Hepatic stellate cell (primary cell): ENCODE results near the gene UBR4.
"Not testable (repeated sequence)": the region's sequence is repeated elsewhere in the genome, so short reads cannot be mapped to it uniquely, and the experiment has no call there.

Experiments
- DNase-seq: peaks from one replicate; pipeline ENCODE4 v3.0.0; 2011; ENCODE audit warnings: low spot score

Gene UBR4

DNA sequence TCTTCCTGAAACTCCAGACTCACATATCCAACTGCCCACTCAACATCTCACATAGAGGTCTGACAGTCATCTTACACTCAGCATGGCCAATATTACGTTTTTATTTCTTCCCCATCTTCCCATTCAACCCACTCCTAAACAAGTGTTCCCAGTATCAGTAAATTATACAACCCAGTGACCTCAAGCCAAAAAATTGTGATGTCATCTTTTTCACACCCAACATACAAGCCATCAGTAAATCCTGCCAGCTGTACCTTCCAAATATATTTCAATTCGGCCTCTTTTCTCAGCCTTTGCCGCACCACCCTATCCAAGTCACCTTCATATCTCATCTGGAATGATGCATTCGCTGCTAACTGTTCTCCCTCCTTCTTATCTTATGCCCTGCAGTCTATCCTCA is 19.6 kb downstream of the UBR4 start:
- no peak for DNase-seq

GRCh38 chr1:19189270-19189669 is 20.8 kb downstream of the UBR4 start:
- DNase-seq: no peak

DNA sequence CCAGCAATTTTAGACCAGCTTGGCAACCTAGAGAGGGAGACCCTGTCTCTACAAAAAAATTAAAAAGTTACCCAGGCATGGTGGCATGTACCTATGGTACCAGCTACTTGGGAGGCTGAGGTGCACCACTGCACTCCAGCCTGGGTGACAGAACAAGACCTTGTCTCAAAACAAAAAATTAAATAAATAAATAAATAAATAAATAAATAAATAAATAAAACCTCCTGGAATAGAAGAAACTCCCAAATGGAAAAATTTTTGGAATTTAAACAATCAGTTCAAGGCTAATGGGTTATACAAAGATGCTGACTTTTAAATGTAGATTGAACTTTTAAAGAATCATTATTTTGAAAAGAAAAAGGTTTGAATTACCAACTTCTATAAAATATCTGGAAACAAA is 22.2 kb downstream of the UBR4 start:
- DNase-seq: no peak

GRCh38 chr1:19186001-19186400 is 24.1 kb downstream of the UBR4 start:
- no peak for DNase-seq

- no peak for DNase-seq
These were observed 27.8 kb downstream of the UBR4 start for GRCh38 chr1:19182223-19182622.

- DNase-seq: not testable (repeated sequence)
These were observed 29.8 kb downstream of the UBR4 start for GRCh38 chr1:19180265-19180657.

DNA sequence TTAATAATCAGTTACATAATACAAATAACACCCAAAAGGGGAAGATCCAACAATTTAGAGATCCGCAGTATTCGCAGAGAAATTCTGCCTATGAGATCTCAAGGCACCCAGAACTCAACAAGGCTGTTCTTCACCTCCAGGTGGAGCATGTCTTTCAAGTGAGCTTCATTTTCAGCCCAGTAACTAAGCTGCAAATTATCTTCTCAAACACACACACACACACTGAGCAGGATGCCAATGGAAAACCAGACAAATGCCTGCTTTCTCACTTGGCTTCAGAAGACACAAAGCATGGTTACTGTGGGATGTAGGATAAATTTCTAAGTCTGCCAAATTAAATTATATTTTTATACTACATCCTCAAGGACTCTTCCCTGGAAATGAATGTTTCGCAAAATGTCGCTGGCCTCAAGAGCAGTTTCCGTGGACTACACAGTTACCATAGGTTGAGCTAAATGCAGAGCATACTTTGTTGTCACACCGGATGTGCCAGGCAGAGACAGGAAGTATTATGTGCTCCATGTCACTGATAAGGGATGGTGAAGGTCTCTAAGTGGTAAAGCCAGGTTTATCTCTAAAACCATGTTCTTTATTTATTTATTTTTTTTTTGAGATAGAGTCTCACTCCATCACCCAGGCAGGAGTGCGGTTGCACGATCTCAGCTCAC is 30.3 kb downstream of the UBR4 start:
- no peak for DNase-seq

GRCh38 chr1:19178734-19179398 is 31.2 kb downstream of the UBR4 start:
- no peak for DNase-seq

DNA sequence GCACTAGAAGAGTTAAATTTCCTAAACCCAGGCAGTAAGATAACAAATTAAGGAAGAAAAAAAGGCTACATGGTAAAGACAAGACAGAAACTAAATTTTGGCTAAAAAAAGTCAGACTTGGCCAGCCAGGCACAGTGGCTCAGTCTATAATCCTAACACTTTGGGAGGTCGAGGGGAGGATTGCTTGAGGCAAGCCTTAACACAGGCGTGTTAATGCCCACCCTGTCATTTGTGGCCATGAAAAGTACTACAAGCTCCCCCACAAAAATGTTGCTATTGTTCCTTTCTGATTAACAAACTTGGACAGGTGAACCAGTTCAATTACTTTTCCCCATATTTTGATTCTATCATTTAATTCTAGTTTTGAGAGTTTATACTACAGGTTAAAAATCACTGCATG is 32.3 kb downstream of the UBR4 start:
- DNase-seq: no peak

DNA sequence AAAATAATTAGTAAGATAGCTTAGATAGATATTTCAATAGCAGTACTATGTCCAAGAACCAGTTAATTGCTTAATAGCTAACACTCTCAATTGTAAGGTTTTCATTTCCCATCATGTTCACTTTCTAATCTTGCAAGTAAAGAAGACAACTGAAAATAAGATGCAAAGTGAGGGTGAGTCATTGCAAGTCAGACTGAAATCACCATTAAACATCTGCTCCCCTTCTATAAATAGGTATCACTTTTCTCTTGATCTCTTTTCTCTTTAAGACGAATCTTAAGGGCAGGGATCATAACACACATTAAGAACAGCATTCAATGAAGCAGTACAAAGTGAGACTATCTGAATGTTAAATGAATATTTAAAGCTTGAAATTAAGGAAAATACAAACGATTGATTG is 40.4 kb downstream of the UBR4 start:
- DNase-seq: no peak

GRCh38 chr1:19167140-19167539 is 42.9 kb downstream of the UBR4 start:
- no peak for DNase-seq

GRCh38 chr1:19166066-19166465 is 44.0 kb downstream of the UBR4 start:
- DNase-seq: no peak

GRCh38 chr1:19165501-19165900 is 44.6 kb downstream of the UBR4 start:
- DNase-seq: no peak

GRCh38 chr1:19164274-19165015 is 45.6 kb downstream of the UBR4 start:
- no peak for DNase-seq

- peak; percentile 51 for DNase-seq
These were observed 46.8 kb downstream of the UBR4 start for GRCh38 chr1:19163261-19163660.

DNA sequence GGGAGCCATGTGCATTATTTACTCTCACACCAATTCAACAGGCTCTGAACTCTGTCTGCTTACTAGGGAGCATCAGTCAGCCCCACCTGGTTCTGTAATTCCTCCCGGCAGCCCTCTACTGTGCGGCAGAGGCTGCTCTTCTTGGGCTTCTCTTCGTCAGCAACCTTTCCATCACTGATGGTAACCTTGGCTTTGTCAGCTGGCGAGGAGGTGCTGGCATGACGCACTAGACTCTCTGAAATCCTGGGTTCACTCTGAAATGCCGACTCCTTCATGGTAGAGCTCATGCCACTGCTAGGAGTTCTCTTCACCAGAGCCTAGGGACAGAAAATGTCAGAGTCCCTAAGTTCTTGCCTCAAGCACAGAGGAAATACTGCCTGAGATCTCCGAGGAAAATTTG is 49.2 kb downstream of the UBR4 start:
- no peak for DNase-seq

DNA sequence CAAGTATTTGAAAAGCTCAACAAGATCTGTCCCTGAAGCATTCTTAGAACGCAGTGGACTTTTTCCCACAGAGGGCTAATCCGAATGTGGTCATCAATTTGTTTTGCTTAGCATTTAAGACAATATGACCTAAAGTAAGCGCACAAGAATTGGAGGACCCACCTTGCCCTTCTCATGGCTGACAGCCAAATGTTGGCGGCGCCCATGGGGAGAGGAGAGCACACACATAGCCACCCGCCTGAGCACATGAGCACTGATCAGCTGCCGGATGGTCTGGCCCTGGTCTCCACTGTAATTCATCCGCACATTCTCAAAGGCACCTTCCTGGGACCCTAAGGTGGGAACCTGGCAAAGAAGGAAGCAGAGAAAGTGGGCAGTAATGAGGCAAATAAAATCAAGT is 52.4 kb downstream of the UBR4 start:
- no peak for DNase-seq

- no peak for DNase-seq
These were observed 53.4 kb downstream of the UBR4 start for GRCh38 chr1:19156676-19157075.

GRCh38 chr1:19154876-19155275 is 55.2 kb downstream of the UBR4 start:
- DNase-seq: no peak

DNA sequence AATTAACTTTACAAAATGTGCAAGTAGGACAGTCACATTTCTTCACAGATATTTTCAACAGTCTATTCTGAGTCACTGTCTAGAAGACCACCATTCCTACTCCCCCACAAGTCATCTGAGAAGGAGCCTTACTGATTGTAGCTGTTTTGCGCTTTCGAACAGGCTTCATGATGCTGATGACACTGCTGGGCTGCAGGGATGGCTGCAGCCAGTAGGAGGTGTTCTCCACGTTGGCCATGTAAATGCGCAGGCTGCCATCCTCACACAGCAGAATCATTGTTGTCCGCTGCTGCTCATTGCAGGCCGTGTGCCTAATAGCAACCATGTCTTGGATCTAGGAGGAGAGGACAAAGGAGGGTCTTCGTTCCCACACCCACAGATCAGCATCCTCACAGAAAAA is 56.9 kb downstream of the UBR4 start:
- DNase-seq: no peak

DNA sequence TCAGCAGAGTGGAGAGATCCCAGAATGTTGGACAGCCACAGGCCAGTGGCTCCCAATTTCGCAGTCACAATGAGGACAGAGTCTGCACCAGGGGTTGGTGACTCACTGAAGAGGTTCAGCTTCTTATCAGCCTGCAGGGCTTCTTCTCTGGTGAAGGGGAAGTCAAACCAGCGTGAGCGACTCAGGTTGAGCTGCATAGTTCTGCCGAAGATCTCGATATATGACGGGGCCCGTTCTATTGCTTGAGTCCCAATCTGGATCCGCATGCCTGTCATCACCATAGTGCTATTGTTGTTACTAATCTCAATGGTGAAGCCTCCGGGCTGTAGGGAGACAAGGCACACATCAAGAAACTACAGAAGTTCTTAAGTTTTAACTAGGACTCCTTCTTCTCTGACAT is 58.5 kb downstream of the UBR4 start:
- DNase-seq: no peak

- no peak for DNase-seq
These were observed 60.3 kb downstream of the UBR4 start for GRCh38 chr1:19149736-19150135.

- no peak for DNase-seq
These were observed 69.6 kb downstream of the UBR4 start for GRCh38 chr1:19140465-19140864.
